HG02970 (cell line): ENCODE results near the gene GADD45G.

Experiments
- ATAC-seq: cut with Tn5 transposase; IDR thresholded peaks from one replicate; pipeline ENCODE4 v1.9.1; 2021; ENCODE audit warnings: mild to moderate bottlenecking, moderate library complexity, moderate number of reproducible peaks; ENCODE audit not compliant: unreplicated experiment, low FRiP score

Gene GADD45G

DNA sequence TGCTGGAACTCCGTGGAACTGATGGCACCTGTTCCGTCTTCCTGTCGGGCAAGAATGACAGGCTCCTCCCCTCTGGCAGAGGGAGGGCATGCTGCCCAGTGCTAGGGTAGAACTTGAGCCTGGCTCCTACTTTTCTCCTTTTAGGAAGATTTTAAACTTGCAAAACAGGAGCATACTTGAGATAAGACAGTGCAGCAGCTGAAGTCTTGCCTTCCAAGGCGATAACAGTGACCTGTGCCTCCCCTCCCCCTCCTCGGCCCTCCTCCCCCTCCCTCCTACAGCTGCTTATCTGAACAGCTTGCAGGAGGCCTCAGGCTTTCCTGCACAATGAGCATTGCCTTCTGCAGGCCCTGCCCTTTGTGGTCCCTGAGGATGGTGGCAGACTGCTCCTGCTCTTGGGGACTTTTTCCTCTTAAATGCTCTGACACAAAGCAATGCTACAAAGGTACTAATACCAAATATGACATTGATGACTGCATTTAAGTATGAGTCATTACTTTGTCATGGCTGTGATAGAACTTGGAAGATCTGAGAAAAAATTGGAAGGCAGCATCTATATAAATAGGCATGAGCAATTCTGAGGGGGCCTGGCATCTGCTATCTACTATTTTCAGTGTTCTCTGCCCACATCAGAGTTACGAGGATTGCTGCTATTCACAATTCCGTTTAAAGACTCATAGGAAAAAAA lies 2.0 kb downstream of the GADD45G start:
- no peak for ATAC-seq

- ATAC-seq = no peak
Observed at GRCh38 chr9:89608641-89609335, 4.0 kb downstream of the GADD45G start.

- no peak for ATAC-seq
Observed at GRCh38 chr9:89609426-89610006, 4.7 kb downstream of the GADD45G start.

GRCh38 chr9:89610391-89610925 lies 5.6 kb downstream of the GADD45G start:
- no peak for ATAC-seq

DNA sequence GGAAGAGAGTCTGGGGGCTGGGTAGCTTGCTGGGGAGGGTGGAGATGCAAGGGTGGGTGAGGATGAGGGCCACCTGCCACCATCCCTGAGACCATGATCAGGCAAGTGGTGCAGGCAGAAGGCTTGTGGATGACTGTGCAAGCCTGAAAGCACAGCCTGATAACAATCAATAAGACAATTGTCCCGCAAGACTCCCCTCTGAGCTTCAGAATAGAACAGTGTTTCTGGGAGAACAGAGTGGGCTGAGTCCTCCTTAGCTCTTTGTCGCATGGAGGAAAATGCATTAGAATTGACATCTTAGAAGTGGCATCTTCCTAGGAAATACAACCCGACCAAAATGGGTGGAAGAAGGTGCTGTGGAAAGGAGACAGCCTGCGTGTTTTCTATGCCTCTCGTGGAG lies 6.6 kb downstream of the GADD45G start:
- no peak for ATAC-seq

GRCh38 chr9:89612566-89613278 lies 7.9 kb downstream of the GADD45G start:
- ATAC-seq = no peak

GRCh38 chr9:89613912-89614892 lies 9.4 kb downstream of the GADD45G start:
- no peak for ATAC-seq

DNA sequence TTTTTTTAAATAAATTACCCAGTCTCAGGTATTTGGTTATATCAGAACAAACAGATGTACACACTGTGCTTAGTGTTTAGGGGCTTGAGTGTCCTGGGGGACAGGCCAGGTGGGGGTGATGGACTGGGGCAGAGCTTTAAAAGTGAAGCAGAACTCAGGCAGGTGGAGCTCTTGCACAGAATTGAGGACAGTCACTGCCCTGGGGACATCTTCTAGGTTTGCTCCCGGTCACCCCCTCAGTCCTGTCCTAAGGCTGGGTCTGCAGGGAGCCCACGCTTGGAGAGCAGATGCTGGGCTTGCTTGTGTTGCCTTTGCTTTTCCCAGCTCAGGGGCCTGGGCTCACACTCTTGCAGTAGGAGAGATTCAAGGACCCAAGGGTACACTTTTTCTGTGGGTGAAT lies 10.8 kb downstream of the GADD45G start:
- no peak for ATAC-seq

DNA sequence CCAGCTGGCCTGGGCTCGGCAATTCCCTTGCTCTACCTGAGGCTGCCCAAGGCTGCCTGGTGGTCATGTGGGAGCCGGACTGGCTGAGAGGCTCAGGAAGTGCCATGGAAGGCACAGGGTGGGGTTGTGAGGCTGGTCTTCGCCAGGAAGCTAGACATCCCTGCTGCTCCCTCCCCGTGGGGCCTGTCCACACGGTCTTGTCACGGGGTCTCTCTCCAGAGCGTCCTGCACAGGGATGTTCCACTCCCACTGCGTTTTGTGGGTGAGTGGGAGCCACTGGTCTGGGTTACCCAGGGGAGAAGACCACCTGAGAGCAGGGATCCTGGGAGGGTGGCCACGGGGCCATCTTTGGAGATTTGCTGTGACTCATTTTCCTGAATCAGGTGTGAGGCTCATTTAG lies 11.6 kb downstream of the GADD45G start:
- no peak for ATAC-seq

DNA sequence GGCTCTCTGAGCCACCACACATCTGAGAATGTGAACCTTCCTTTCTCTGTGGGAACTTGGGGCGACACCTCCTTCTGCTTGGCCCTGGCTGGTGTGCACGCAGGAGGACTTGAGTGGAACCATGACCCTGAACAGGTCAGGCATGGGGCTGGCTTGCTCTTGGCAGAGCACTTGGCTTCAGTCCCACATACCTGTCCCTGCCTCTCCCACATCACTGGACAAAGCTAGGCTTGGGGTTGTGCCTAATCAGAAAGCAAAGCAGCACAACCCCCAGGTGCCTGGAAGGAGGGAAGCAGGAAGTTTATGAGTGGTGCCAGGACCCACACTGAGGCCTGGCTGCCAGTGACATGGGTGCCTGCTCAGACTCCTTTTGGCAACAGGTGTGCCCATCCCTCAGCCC lies 13.2 kb downstream of the GADD45G start:
- ATAC-seq = no peak

- ATAC-seq = no peak
Observed at GRCh38 chr9:89619019-89619418, 14.2 kb downstream of the GADD45G start.

DNA sequence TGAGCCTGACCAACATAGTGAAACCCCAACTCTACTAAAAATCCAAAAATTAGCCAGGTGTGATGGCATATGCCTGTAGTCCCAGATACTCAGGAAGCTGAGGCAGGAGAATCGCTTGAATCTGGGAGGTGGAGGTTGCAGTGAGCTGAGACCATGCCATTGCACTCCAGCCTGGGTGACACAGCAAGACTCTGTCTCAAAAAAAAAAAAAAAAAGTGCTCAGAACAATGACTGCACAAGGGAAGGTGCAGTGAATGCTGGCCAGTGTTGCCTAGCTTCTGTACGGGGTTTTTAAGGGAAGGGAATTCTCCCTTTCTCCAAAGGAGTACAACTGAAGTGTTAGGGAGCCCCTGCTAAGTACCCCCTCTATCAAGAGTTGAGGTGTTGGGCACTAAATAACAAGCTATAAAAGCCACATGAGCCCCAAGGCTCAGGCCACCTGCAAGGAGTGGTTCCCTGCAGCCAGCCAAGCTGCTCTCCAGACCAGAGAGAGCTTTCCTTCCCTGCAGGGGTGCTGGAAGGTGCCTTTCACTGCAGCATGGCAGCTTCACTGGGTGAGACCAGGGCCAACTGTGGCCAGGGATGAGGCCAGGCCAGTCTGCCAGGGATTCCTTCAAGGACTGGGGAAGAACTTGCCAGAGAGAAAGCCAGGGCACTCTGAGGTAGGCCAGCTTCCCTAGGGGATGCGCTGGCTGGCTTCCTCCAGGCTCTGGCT lies 14.8 kb downstream of the GADD45G start:
- ATAC-seq = no peak

DNA sequence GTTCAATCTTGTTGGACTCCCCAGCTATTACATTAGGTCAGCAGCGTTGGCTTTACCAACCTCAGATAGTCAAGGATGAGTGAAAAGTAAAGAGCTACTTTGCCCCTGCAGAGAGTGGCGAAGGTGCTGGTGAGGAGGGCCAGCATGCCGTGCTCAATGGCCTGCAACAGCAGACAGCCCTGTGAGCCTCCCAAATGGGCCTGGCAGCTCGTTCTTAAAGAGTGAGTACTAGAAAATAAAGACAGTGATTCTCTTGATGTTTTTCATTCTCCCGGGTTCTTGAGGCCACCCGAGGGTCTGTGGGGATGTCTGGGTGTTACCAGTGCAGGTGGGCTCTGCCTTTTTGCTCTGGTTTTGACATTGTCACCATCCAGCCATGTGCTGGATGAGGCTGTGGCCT lies 16.2 kb downstream of the GADD45G start:
- ATAC-seq = no peak

DNA sequence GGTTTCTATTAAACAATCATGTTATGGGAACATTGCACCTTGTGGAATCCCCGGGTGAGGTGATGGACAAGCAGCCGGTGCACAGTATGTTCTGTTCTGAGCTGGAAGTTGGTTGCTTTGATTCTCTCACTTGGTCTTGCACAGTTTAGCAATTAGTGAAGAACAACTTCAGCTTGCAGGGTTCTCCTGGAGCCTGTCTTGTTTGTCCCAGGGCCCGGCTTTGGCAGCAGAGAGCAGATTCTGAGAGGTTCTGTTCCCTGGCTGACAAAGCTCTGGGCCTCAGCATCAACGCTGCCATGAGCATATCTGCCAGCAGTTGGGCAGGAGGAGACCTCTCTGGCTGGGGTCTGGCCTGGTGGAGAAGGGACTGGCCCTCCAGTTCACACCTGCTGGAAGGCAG lies 16.9 kb downstream of the GADD45G start:
- ATAC-seq = no peak

DNA sequence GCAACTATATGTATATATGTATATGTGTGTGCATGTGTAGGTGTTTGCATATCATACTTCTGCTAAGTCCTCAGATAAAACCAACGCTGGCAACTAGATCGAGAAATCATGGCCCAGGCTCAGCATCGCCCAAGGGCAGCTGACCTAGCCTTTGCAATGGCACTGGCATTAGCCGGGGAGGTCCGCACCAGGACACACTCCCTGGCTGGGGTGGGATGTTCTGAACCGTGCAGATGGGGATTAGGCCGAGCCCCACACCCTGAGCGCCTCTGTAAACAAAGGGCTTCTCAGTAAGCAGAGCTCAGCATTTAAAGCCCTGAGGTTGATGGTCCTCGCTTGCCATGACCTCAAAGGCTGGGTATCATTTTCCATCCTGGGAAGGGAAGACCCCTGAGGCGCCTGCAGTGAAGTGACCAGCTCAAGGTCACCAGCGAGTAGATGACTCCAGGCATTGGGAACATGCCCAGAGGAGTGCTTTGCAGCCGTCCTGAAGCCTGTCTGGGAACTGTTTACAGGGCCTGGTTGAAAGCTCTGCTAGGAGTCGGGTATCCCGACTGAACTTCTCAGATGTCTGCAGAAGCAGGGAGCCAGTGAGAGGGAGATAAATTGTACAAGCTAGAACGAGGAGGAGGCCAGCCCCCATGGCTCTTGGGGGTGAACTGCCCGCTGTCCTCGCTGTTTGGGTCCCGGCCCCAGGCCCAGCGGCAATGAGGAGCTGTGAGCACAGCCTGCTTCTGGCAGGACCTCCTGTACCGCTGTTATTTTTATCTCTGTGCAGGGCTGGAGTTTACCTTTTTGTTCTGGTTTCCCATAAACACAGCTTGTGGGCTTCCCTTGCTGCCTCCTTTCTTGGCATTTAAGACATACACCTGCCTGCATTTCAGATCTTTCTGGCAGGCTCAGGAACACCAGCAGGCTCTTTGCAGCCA lies 18.4 kb downstream of the GADD45G start:
- no peak for ATAC-seq

DNA sequence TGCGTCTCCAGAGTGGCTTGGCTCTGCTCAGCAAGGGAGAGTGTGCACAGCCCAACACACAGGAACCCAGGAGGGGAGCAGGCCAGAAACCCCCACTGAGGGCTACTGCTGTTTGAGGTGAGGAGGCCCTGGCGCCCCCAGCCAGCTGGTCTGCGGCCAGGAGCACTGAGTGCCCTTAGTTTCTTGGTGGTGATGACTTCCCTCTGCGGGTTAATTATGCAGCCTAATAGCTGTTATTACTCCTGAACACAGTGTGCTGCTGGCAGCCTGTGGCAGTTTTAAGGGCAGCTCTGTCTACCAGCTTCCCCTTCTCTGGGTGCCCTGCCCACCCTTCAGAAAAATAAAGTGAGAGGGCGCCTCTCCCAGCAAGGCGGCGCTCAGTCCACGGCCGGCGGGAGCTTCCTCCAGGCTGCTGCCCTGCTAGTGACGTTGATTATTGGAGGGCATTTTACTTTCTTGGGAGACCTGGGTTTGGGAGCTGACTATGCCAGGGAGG lies 19.2 kb downstream of the GADD45G start:
- no peak for ATAC-seq

DNA sequence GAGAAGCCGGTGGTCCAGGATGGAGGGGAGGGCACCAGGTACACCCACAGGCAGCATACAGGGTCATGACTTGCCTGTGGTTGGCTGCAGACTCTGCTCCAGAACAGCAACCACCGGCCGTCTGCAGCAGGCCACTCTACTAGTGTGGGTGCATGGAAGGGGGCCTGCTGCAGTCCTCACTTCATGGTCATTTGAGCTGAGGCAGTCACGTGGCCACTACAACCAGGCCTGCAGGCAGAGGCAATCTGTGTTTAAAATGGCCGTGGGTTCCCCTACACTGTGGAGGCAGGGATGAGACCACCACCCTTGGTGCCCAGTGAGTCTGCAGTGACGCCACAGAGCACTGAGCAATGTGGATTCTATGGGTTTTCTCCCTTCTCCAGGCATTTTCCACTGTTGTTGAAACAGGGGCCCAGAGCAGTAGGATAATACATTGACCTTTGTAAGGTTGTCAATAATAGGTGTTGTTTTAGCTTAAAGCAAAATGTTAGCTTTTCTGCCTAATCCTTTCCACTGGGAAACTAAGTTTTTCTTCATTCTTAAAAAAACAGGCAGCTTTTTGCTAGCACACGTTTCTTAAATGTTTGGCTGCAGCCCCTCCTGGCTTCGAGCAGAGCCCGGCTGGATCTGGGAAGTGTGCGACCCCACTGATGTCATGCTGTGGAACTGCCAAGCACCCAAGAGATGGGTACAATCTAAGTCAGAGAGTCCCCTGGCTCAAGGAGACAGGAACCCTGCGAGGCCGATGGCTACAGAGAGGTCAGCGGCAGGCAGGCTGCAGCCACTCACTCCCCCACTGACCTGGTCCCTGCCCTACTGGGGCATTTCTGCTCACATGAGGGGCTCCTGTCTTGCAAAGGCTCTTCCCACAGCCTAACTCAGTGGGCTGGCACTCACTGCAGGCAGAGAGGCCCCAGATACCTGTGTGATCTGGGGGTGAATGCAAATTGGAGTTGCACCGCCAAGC lies 21.2 kb downstream of the GADD45G start:
- ATAC-seq = no peak
